ENCODE measurements around the gene PIK3R3.
"Not testable (repeated sequence)": the region's sequence is repeated elsewhere in the genome, so short reads cannot be mapped to it uniquely, and the experiment has no call there.

PIK3R3 gene

GRCh38 chr1:46099215-46099614, 33.2 kb downstream of the PIK3R3 start:
- no peak for DNase-seq

- no peak for DNase-seq
Measured at GRCh38 chr1:46098027-46098712, 34.3 kb downstream of the PIK3R3 start.

DNA sequence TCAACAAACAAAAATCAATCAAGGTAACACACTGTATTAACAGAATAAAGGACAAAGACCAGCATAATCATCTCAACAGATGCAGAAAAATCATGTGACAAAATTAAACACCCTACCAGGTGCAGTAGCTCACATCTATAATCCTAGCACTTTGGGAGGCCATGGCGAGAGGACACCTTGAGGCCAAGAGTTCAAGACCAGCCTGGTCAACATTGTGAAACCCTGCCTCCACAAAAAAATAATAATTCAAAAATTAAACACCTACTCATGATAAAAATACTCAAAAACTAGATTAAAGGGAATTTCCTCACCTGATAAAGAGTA, 35.3 kb downstream of the PIK3R3 start:
- no peak for DNase-seq

GRCh38 chr1:46096269-46097148, 35.9 kb downstream of the PIK3R3 start:
- DNase-seq: no peak

DNA sequence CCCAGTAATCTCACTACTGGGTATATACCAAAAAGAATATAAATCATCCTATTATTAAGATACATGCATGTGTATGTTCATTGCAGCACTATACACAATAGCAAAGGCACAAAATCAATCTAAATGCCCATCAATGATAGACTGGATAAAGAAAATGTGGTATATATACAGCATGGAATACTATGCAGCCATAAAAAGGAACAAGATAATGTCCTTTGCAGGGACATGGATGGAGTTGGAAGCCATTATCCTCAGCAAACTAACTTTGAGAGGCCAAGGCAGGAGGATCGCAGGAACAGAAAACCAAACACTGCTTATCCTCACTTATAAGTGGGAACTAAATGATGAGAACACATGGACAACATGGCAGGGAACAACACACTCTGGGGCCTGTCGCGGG, 37.3 kb downstream of the PIK3R3 start:
- DNase-seq: not testable (repeated sequence)

GRCh38 chr1:46094471-46095005, 37.9 kb downstream of the PIK3R3 start:
- DNase-seq: no peak

GRCh38 chr1:46093832-46094231, 38.6 kb downstream of the PIK3R3 start:
- DNase-seq: not testable (repeated sequence)

GRCh38 chr1:46087891-46088290, 44.5 kb downstream of the PIK3R3 start:
- no peak for DNase-seq

- DNase-seq: no peak
Measured at GRCh38 chr1:46086576-46086975, 45.9 kb downstream of the PIK3R3 start.

DNA sequence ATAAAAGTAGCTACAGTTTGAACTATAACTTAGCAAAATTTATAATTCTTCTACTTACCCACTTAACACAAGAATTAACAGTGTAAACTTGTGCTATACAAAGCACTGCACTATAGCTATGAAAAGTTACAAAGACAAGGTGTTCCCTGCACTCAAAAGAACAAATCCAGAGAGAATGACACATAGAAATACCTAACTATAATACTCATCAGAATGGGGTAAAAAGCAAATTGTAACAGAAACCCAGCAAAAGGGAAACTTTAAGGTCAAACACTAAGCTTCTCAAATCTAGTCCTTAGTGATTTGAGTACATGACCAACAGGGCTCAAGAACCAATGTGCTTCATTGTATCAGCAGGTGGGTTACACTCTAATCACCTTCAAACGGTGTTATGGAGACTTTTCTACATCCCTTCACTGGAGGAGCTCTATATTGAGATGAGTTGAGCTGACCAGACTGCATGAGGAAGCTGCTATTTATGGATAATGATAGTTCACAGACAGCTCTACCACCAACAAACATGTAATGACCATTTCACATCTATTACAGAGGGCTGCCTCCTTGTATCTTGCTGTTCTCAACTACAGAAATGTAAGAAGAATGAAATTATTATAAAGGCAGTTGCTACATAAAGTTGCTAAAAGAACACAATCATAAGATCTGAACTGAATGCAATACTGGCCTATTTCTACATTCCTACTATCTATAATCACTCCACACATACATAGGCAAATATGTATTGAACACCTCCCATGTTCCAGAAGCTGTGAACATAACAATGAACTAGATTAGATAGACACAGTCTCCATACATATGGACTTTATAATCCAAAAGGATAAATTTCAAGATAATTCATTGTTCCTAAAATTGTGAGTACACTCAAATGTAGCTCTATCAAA, 47.6 kb downstream of the PIK3R3 start:
- DNase-seq: no peak

GRCh38 chr1:46083579-46083978, 48.9 kb downstream of the PIK3R3 start:
- no peak for DNase-seq

DNA sequence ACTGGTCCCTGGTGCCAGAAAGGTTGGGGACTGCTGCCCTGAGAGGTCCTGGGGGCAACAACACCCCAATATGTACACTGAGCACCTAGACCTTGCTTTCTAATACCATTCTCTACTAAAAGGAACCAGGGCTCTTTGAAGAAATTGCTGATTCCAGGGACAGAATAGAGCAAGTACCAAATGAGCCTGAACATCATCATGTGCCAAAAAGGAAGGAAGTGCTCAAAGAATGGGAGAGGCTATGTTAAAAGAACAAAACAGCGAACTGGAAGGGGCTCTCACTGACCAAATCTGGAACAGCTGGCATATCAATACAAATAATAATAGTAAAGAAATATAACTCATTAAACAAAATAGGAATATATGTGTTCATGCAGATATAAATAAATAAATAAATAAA, 50.8 kb downstream of the PIK3R3 start:
- no peak for DNase-seq

DNA sequence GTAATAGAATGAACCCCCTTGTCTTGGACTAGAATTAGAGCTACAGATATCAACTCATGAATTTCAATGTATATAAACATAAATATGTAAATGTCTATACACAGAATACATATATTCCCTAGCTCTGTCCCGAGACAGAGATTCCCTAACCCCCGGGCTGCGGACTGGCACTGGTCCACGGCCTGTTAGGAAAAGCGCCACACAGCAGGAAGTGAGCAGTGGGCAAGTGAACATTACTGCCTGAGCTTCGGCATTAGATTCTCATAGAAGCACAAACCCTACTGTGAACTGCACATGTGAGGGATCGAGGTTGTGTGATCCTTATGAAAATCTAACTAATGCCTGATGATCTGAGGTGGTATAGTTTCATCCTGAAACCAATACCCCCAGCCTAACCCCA, 51.2 kb downstream of the PIK3R3 start:
- DNase-seq: no peak

DNA sequence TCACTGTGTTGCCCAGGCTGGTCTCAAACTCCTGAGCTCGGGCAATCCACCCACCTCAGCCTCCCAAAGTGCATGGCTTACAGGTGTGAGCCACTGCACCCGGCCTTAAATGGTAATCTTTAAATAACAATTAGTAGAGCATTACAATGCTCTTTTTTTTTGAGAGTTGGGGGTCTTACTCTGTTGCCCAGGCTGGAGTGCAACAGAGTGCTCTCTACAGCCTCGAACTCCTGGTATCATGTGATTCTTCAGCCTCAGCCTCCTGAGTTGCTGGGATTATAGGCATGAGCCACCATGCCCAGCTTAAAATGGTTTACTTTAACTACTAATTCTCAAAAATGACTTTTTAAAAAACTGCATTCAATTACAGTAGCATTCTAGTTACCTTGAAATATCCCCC, 52.2 kb downstream of the PIK3R3 start:
- no peak for DNase-seq

- no peak for DNase-seq
Measured at GRCh38 chr1:46077644-46078043, 54.8 kb downstream of the PIK3R3 start.

GRCh38 chr1:46076343-46076742, 56.1 kb downstream of the PIK3R3 start:
- no peak for DNase-seq

GRCh38 chr1:46072975-46073374, 59.5 kb downstream of the PIK3R3 start:
- no peak for DNase-seq

GRCh38 chr1:46070164-46070814, 62.1 kb downstream of the PIK3R3 start:
- DNase-seq: no peak

GRCh38 chr1:46068525-46068924, 63.9 kb downstream of the PIK3R3 start:
- no peak for DNase-seq

DNA sequence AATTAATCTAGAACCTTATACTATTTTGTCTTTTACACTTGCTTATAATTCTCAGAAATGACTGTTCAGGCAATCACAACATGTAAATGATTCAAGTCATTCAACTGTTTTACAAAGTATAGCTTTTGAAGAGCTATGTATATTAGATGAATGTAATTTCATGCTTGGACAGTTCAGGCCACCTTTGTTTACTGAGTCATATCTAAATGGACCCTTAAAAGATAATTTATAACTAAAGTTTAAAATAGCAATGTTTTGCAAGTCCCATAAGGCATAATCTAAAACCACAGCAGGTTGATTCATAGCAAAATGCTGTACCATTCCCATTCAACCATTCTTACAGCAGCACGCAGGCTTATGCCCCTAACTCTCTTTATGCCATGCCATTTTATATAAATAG, 64.8 kb downstream of the PIK3R3 start:
- no peak for DNase-seq

- DNase-seq: no peak
Measured at GRCh38 chr1:46065405-46065804, 67.0 kb downstream of the PIK3R3 start.

DNA sequence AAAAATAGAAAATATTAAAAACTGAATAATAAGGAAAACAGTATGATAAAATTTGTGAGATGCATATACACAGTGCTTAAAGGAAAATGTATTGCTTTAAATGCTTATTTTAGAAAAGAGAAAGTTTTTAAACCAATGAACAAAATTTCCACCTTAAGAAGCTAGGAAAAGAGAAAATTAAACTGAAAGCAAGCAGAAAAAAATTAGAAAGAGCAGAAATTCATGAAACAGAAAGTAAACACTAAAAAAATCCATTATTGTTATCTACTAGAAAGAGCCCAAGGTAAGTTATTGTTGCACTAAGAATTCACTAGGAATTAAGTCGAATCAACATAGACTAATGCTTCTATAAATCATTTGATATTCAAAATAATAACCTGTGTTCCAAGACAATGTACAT, 67.7 kb downstream of the PIK3R3 start:
- no peak for DNase-seq
